Measurements from ENCODE around the gene TNFSF8. TPM values are rescaled to one million over a fixed set of nuclear protein-coding genes. Genes with fewer than 3 reads are reported as not detected.

The TNFSF8 gene
- total and polyA plus RNA-seq, 9 of the 15 experiments (the other 6 are each of a cell fraction or from before 2014, with no cell fraction given), result 0.09 TPM; not detected in 8

DNA sequence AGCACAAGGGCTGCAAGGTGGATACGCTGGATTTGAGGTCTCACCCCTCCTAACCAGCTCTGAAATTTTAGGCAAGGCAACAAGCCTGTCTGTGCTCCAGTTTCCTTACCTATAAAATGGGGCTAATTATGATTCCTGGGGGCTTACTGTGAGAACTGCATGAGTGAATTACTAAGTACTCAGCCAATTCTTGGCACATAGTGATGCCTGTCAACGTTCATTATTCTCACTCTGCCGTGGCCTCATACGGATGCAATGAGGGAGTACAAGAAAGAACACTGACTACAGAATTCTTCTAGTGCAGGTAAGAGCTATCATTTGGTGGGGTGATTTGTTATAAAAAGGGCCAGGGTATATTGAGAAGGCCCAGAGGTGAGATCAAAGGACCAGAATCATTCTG is 16.7 kb downstream of the TNFSF8 start:
- in situ Hi-C loops (cut with MboI), result loop anchor here (10.0 to 25.0 kb wide), 2 partner anchors 176 to 509 kb away; no protein-coding TSS in a partner anchor
- no peak for ATAC-seq

DNA sequence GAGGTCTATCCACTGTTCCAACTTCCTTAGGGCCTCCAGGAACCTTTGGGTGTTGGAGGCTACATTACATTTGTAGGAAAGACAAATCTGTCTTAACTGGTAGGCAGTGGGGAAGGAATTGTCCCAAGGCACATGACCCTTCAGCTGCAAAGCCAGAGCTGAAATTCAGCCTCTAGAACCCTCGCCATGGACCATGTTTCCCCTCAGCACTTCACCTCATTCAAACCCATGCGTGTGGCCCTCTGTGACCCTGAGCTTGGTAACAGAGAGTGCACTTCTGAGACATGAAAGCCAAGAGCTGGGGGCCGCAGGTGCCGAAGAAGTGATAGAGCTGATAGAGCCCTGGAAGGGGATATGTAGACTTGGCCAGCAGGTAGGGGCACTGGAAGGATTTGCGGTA is 17.2 kb downstream of the TNFSF8 start:
- Histone ChIP-seq H3K4me1 (replicated peaks in 1 of 2; ENCODE audit: control insufficient read depth in 2 of 2, insufficient read depth in 2 of 2, low read length in 2 of 2) (no peaks in the 10 kb centered on the region), H3K27ac (ENCODE audit: extremely low read depth, low read depth, low read length) (no peak overlapping the region), H3K27me3 (ENCODE audit: control insufficient read depth in 2 of 2, insufficient read depth in 2 of 2, low read length in 2 of 2) (no peaks in the 10 kb centered on the region; a peak in 1 of 5 replicates), H3K9ac (ENCODE audit: insufficient read depth in 1 of 2, low read depth in 2 of 2, low read length in 2 of 2) (no peak overlapping the region), H3K4me2 (ENCODE audit: insufficient read depth, low read length) (no peak overlapping the region), H3K9me1 (ENCODE audit: control insufficient read depth, insufficient read depth, low read length) (no peaks in the 10 kb centered on the region), H2AFZ (ENCODE audit: low read depth, low read length) (no peak overlapping the region), H3K4me3 (no peak overlapping the region), H3K9me3 (replicated peaks; ENCODE audit: control insufficient read depth, insufficient read depth, low read depth, low read length) (no peaks in the 10 kb centered on the region), H3K79me2 (ENCODE audit: control insufficient read depth, insufficient read depth, low read length) (no peaks in the 10 kb centered on the region), H3K36me3 (ENCODE audit: control insufficient read depth, insufficient read depth, low read length) (no peaks in the 10 kb centered on the region), H4K20me1 (replicated peaks; ENCODE audit: control insufficient read depth, insufficient read depth, low read length) (no peaks in the 10 kb centered on the region)
- CTCF ChIA-PET (ENCODE audit: low intra/inter-chr PET ratio), result no interaction called here
- intact Hi-C loops (cut with micrococcal nuclease), result loop anchor here (5.0 kb wide), 2 partner anchors 99 to 251 kb away; no protein-coding TSS in a partner anchor
- POLR2A ChIA-PET, result interaction anchor here (0.6 kb wide), 1 partner anchor 11 kb away, joined by 3 read pairs; no protein-coding TSS in a partner anchor
- no peak for TF ChIP-seq JUND (IDR thresholded peaks at IDR 0.05; ENCODE audit: borderline replicate concordance, low read depth, low read length)
- TF ChIP-seq JUND (tag; IDR thresholded peaks at IDR 0.05; ENCODE audit: borderline replicate concordance, low read depth, low read length), result no peak
- TF ChIP-seq HDAC3 (IDR thresholded peaks at IDR 0.05; ENCODE audit: borderline replicate concordance, partially characterized antibody), result no peak
- no peak for TF ChIP-seq ZNF197 (CRISPR knock-in tag; IDR thresholded peaks at IDR 0.05; ENCODE audit: low read depth)
- no peak for TF ChIP-seq POLR2AphosphoS2 (IDR thresholded peaks at IDR 0.05; ENCODE audit: low read length)
- BruUV-seq (replicated peaks), result no TSS peak
- WGBS (ENCODE audit: insufficient coverage, low coverage, missing lambda C conversion rate), result 1% methylated on average over 5 of the region's 5 CpGs
- FAIRE-seq (no peak), ATAC-seq (no peak), DNase-seq (ENCODE audit: extremely low read depth in 1 of 4, low spot score in 3 of 4) (no peak)
- in situ Hi-C loops (cut with MboI), result loop anchor here (10.0 to 25.0 kb wide), 2 partner anchors 176 to 508 kb away; no protein-coding TSS in a partner anchor

More for the DNA sequence above, 16.7 kb downstream of the TNFSF8 start:
- H3K27ac ChIP-seq (ENCODE audit: extremely low read depth, low read depth, low read length), result no peak overlapping the region
- H3K9me3 ChIP-seq (replicated peaks; ENCODE audit: control insufficient read depth, insufficient read depth, low read depth, low read length), result no peaks in the 10 kb centered on the region
- DNase-seq (ENCODE audit: extremely low read depth in 1 of 4, low spot score in 3 of 4), result no peak
- H3K9ac ChIP-seq (ENCODE audit: insufficient read depth in 1 of 2, low read depth in 2 of 2, low read length in 2 of 2), result no peak overlapping the region
- POLR2A ChIA-PET, result interaction anchor here (0.6 kb wide), 1 partner anchor 11 kb away, joined by 3 read pairs; no protein-coding TSS in a partner anchor
- WGBS (ENCODE audit: insufficient coverage, low coverage, missing lambda C conversion rate), result 0% methylated on average over 4 of the region's 4 CpGs
- intact Hi-C loops (cut with micrococcal nuclease), result loop anchor here (5.0 kb wide), 2 partner anchors 99 to 251 kb away; no protein-coding TSS in a partner anchor
- no peak for FAIRE-seq
- no peaks in the 10 kb centered on the region for H3K9me1 ChIP-seq (ENCODE audit: control insufficient read depth, insufficient read depth, low read length)
- no TSS peak for BruUV-seq (replicated peaks)
- H3K79me2 ChIP-seq (ENCODE audit: control insufficient read depth, insufficient read depth, low read length), result no peaks in the 10 kb centered on the region
- no peaks in the 10 kb centered on the region for H3K4me1 ChIP-seq (replicated peaks in 1 of 2; ENCODE audit: control insufficient read depth in 2 of 2, insufficient read depth in 2 of 2, low read length in 2 of 2)
- no peak overlapping the region for H3K4me2 ChIP-seq (ENCODE audit: insufficient read depth, low read length)
- no peaks in the 10 kb centered on the region for H4K20me1 ChIP-seq (replicated peaks; ENCODE audit: control insufficient read depth, insufficient read depth, low read length)
- CTCF ChIA-PET (ENCODE audit: low intra/inter-chr PET ratio), result interaction anchor here (1.0 kb wide), 1 partner anchor 100 kb away, joined by 3 read pairs; no protein-coding TSS in a partner anchor
- H2AFZ ChIP-seq (ENCODE audit: low read depth, low read length), result no peak overlapping the region
- H3K4me3 ChIP-seq, result no peak overlapping the region
- TF ChIP-seq, protein P1, sequence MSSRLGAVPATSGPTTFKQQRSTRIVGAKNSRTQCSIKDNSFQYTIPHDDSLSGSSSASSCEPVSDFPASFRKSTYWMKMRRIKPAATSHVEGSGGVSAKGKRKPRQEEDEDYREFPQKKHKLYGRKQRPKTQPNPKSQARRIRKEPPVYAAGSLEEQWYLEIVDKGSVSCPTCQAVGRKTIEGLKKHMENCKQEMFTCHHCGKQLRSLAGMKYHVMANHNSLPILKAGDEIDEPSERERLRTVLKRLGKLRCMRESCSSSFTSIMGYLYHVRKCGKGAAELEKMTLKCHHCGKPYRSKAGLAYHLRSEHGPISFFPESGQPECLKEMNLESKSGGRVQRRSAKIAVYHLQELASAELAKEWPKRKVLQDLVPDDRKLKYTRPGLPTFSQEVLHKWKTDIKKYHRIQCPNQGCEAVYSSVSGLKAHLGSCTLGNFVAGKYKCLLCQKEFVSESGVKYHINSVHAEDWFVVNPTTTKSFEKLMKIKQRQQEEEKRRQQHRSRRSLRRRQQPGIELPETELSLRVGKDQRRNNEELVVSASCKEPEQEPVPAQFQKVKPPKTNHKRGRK (tag; IDR thresholded peaks at IDR 0.05), result no peak
- no peaks in the 10 kb centered on the region for H3K36me3 ChIP-seq (ENCODE audit: control insufficient read depth, insufficient read depth, low read length)
- no peaks in the 10 kb centered on the region; a peak in 1 of 5 replicates for H3K27me3 ChIP-seq (ENCODE audit: control insufficient read depth in 2 of 2, insufficient read depth in 2 of 2, low read length in 2 of 2)
